Fibroblast of lung (primary cell): ENCODE data around the gene ACOXL. TPM values are rescaled to one million over a fixed set of nuclear protein-coding genes. Genes with fewer than 3 reads are reported as not detected.

Experiments
- DNase-seq, 2 donors: peaks; one replicate each; pipeline versions ENCODE4 v3.0.0 to v3.0.0-alpha.2; 2010; ENCODE audit warnings: low read depth in 2 of 2
- H2AFZ ChIP-seq: 2 replicates; pipeline ENCODE4 v1.5.1; 2012; ENCODE audit warnings: low read length, control low read depth, inconsistent platforms
- H3K27ac ChIP-seq: 2 replicates; pipeline ENCODE4 v1.5.1; 2011; ENCODE audit warnings: low read length, control low read depth; ENCODE audit not compliant: insufficient read depth
- H3K27me3 ChIP-seq: 2 replicates; pipeline ENCODE4 v1.5.1; 2011; ENCODE audit warnings: mild to moderate bottlenecking, low read length; ENCODE audit not compliant: control insufficient read depth, insufficient read depth
- H3K36me3 ChIP-seq: 2 replicates; pipeline ENCODE4 v1.5.1; 2011; ENCODE audit warnings: low read length; ENCODE audit not compliant: control insufficient read depth, insufficient read depth
- H3K4me1 ChIP-seq: 2 replicates; pipeline ENCODE4 v1.5.1; 2011; ENCODE audit warnings: low read length; ENCODE audit not compliant: control insufficient read depth, insufficient read depth; ENCODE audit errors: extremely low read depth
- H3K4me2 ChIP-seq: 2 replicates; pipeline ENCODE4 v1.5.1; 2011; ENCODE audit warnings: low read length, control low read depth; ENCODE audit not compliant: insufficient read depth; ENCODE audit errors: extremely low read depth
- H3K4me3 ChIP-seq, 4 experiments: fragments of 200-600 bp in 1 of 4; sonication (generic) in 1 of 4; replicated peaks in 1 of 4; 2 replicates each; pipeline ENCODE4 v1.5.1; 2011 to 2016; ENCODE audit warnings: low read length in 4 of 4, low read depth in 3 of 4, mild to moderate bottlenecking in 3 of 4, control low read depth in 2 of 4, inconsistent platforms in 1 of 4, mixed read lengths in 1 of 4; ENCODE audit not compliant: insufficient read depth in 1 of 4; ENCODE audit errors: control extremely low read depth in 1 of 4
- H3K79me2 ChIP-seq: 2 replicates; pipeline ENCODE4 v1.5.1; 2012; ENCODE audit warnings: mild to moderate bottlenecking, low read length, inconsistent platforms; ENCODE audit not compliant: control insufficient read depth, insufficient read depth
- H3K9ac ChIP-seq: 2 replicates; pipeline ENCODE4 v1.5.1; 2011; ENCODE audit warnings: mild to moderate bottlenecking, low read length, control low read depth; ENCODE audit not compliant: insufficient read depth
- H3K9me3 ChIP-seq: 2 replicates; pipeline ENCODE4 v1.5.1; 2012; ENCODE audit warnings: low read depth, low read length; ENCODE audit not compliant: control insufficient read depth, insufficient read depth
- H4K20me1 ChIP-seq: 2 replicates; pipeline ENCODE4 v1.5.1; 2011; ENCODE audit warnings: low read length; ENCODE audit not compliant: control insufficient read depth, insufficient read depth; ENCODE audit errors: extremely low read depth
- CTCF ChIP-seq, 2 donors: IDR thresholded peaks in 1 of 2; conservative IDR thresholded peaks in 1 of 2; 1 replicate in 1 of 2; 2 replicates in 1 of 2; pipeline ENCODE4 v1.5.1; 2011 to 2012; ENCODE audit warnings: low read length in 2 of 2, control low read depth in 1 of 2, inconsistent platforms in 1 of 2, low read depth in 1 of 2, mild to moderate bottlenecking in 1 of 2
- EZH2 ChIP-seq: IDR thresholded peaks from 2 replicates; pipeline ENCODE4 v1.5.1; 2012; ENCODE audit warnings: low read length, control low read depth, mild to moderate bottlenecking; ENCODE audit errors: missing control alignments
- polyA plus RNA-seq, 2 donors: library from polyadenylated mRNA; depleted of rRNA in 1 of 2; stranded (reverse) in 1 of 2; unstranded in 1 of 2; fragments of >200 nt; gene quantifications; 2 replicates each; pipeline ENCODE4 v1.2.1, GENCODE V29; 2011 to 2012; ENCODE audit warnings: missing spikeins in 1 of 2
- total RNA-seq: library from RNA; depleted of rRNA; stranded (reverse); fragments of >200 nt; gene quantifications from 2 replicates; pipeline ENCODE4 v1.2.1, GENCODE V29; 2014

The ACOXL gene
- total and polyA plus RNA-seq, 2 donors (not counting 1 experiment from before 2014, with no cell fraction given), result not detected

DNA sequence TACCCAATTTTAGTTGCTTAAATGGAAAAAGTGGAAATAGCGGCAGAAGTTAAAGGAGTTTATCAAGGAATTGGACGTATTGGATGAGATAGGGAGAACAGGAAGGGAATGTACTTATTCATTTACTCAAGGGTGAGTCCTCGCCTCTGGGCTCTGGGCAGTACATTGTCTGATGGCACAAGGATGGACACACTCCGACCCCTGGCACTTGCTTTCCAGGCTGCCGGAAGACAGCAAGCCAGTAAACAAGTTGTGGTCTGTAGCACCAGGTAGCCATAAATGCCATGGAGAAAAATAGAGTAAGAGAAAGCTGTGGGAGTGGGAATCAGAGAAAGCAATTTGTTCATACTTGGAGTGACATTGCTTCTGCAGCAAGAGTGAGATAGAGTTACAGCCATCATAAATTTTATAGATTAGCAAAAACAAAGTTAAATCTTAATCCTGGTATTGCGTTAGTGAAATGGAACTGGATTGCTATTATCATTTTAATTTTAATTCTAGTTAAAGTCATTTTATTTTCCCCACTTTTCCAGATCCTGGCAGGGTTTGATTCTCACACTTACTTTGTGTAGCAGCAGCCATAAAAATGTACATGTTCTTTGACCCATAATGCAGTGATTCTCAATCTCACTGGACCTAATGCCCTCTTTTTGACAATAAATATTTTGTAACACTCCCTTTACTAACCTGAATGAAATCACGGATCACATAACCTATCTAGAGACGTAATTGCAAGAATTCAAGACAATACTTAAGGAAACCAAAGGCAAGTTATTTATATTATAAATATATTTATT lies 252.5 kb downstream of the ACOXL start:
- no peak overlapping the region for H3K4me2 ChIP-seq
- H3K4me3 ChIP-seq, result no peak overlapping the region
- H3K27ac ChIP-seq, result no peak overlapping the region
- H3K9me3 ChIP-seq, result no peaks in the 10 kb centered on the region
- no peak for DNase-seq
- no peaks in the 10 kb centered on the region for H3K36me3 ChIP-seq
- no peaks in the 10 kb centered on the region for H3K4me1 ChIP-seq
- H2AFZ ChIP-seq, result no peak overlapping the region
- no peaks in the 10 kb centered on the region for H3K79me2 ChIP-seq
- no peaks in the 10 kb centered on the region for H4K20me1 ChIP-seq
- H3K27me3 ChIP-seq, result peaks cover 2% of the 10 kb centered on the region
- no peak overlapping the region for H3K9ac ChIP-seq
- TF ChIP-seq EZH2, result no peak
- no peak for TF ChIP-seq CTCF (conservative IDR thresholded peaks at IDR 0.05 in 1 of 2, IDR thresholded peaks at IDR 0.05 in 1 of 2; ENCODE audit: low read depth in 1 of 2, low read length in 2 of 2)

DNA sequence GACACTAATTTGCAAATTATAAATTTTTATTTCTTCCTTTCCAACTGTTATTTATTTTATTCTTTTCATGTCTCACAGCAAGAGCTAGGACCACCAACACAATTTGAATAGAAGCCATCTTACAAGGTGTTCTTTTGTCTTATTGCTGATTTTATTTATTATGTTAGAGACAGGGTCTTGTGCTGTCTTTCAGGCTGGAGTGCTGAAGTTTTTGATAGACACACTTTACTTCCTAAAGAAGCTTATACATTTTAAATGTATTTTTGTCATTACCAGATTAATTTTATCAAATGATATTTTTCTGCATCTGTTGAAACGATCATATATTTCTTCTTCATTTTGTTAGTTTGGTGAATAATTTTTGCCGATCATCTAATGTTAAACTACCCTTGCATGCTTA lies 258.1 kb downstream of the ACOXL start:
- Histone ChIP-seq H3K36me3 (no peaks in the 10 kb centered on the region), H3K4me1 (no peaks in the 10 kb centered on the region), H3K27me3 (peaks cover 9% of the 10 kb centered on the region), H3K79me2 (no peaks in the 10 kb centered on the region), H3K4me2 (no peak overlapping the region), H3K27ac (no peak overlapping the region), H3K9ac (no peak overlapping the region), H4K20me1 (no peaks in the 10 kb centered on the region), H2AFZ (no peak overlapping the region), H3K4me3 (no peak overlapping the region), H3K9me3 (no peaks in the 10 kb centered on the region)
- no peak for TF ChIP-seq EZH2
- no peak for TF ChIP-seq CTCF (conservative IDR thresholded peaks at IDR 0.05 in 1 of 2, IDR thresholded peaks at IDR 0.05 in 1 of 2; ENCODE audit: low read depth in 1 of 2, low read length in 2 of 2)
- DNase-seq, result no peak

GRCh38 chr2:110991911-110992310 lies 259.5 kb downstream of the ACOXL start:
- Histone ChIP-seq H2AFZ (no peak overlapping the region), H3K4me3 (no peak overlapping the region), H3K27me3 (peaks cover 16% of the 10 kb centered on the region), H3K9ac (no peak overlapping the region), H3K9me3 (no peaks in the 10 kb centered on the region), H3K4me2 (no peak overlapping the region), H3K4me1 (no peaks in the 10 kb centered on the region), H3K27ac (no peak overlapping the region), H4K20me1 (no peaks in the 10 kb centered on the region), H3K79me2 (no peaks in the 10 kb centered on the region), H3K36me3 (no peaks in the 10 kb centered on the region)
- peak in 1 of 2 donors; percentile 39 for DNase-seq
- TF ChIP-seq CTCF (conservative IDR thresholded peaks at IDR 0.05 in 1 of 2, IDR thresholded peaks at IDR 0.05 in 1 of 2; ENCODE audit: low read depth in 1 of 2, low read length in 2 of 2) (no peak), EZH2 (no peak)
